ENCODE results near the gene CCDC88B. TPM values are rescaled to one million over a fixed set of nuclear protein-coding genes. Genes with fewer than 3 reads are reported as not detected.

The CCDC88B gene
- total and polyA plus RNA-seq, 2 of the 8 experiments (the other 6 are each of a cell fraction or from before 2014, with no cell fraction given), result 5.9 to 12.5 TPM

DNA sequence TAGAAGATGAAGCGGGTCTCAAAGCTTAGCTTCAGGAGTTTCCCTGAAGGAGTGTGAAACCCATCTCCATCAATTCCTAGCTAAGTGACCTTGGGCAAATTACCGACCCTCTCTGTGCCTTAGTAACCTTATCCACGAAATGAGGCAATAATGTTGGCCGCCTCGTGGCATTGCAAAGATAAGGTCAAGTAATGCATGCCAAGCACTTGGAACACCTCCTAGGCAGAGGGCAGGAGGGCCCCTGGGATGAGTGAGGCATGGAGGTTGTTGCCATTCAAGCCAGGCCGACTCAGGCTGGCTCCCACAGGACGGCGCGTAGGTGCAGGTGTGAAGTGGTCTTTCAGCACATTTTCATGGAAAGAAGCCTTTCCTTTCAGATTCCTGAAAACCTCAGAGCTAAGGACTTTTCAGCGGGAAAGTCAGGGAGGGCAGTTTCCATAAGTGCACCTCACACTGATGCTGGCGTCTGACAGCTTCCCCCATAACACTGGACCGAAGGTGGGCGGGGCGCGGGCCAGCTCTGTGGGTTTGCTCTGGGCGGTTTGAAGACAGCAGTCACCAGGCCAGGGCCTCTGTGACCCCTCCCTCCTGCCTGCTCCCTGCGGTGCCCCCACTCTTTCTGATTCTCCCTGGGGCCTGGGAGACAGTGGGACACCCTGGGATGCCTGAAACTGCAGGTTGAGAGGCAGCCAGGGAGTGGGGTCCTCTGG, 44.2 kb downstream of the CCDC88B start:
- no peaks in the 10 kb centered on the region; a peak in 1 of 4 replicates for H3K9me3 ChIP-seq (ENCODE audit: insufficient read depth in 2 of 2, low read depth in 1 of 2, low read length in 1 of 2)
- FAIRE-seq, result no peak
- TF ChIP-seq TAF7 (optimal IDR thresholded peaks at IDR 0.05; ENCODE audit: borderline replicate concordance, low read depth, low read length) (no peak), BRCA1 (IDR thresholded peaks at IDR 0.05; ENCODE audit: low read depth, low read length) (no peak), RFX5 (IDR thresholded peaks at IDR 0.05; ENCODE audit: borderline replicate concordance, low read depth, low read length) (no peak), CREB1 (IDR thresholded peaks at IDR 0.05) (no peak), BCL11A (IDR thresholded peaks at IDR 0.05; ENCODE audit: low read depth in 2 of 2, low read length in 2 of 2) (no peak), CBX8 (IDR thresholded peaks at IDR 0.05; ENCODE audit: borderline replicate concordance, low read depth, low read length) (no peak), KDM1A (IDR thresholded peaks at IDR 0.05; ENCODE audit: borderline replicate concordance, low read length) (no peak), SP4 (IDR thresholded peaks at IDR 0.05; ENCODE audit: low read length) (no peak), NRF1 (IDR thresholded peaks at IDR 0.05; ENCODE audit: low read depth, low read length) (no peak), NANOG (IDR thresholded peaks at IDR 0.05; ENCODE audit: insufficient read depth, low read depth, low read length, poor library complexity, severe bottlenecking) (no peak), GABPA (IDR thresholded peaks at IDR 0.05; ENCODE audit: borderline replicate concordance, insufficient read depth, low read length) (no peak), HDAC2 (IDR thresholded peaks at IDR 0.05; ENCODE audit: borderline replicate concordance in 1 of 2, low read depth in 2 of 2, low read length in 2 of 2) (no peak), BACH1 (IDR thresholded peaks at IDR 0.05; ENCODE audit: low read length) (no peak)

More for the DNA sequence above, 44.2 kb downstream of the CCDC88B start:
- H3K56ac ChIP-seq (replicated peaks; ENCODE audit: insufficient read length, low read depth, low read length), result no peak overlapping the region
- no peak overlapping the region for H4K91ac ChIP-seq (replicated peaks; ENCODE audit: insufficient read length, low read length)
- POLR2A ChIA-PET (ENCODE audit: partially characterized antibody), result interaction anchor here (0.7 to 1.0 kb wide), 2 partner anchors 8 to 16 kb away, joined by 3 read pairs; no protein-coding TSS in a partner anchor
- H2BK12ac ChIP-seq (ENCODE audit: low read depth, low read length), result no peak overlapping the region
- no peaks in the 10 kb centered on the region for H3K79me2 ChIP-seq (ENCODE audit: control insufficient read depth in 1 of 2, insufficient read depth in 2 of 2, low read length in 2 of 2)
- no peak overlapping the region for H3K27ac ChIP-seq (ENCODE audit: low read depth, low read length)
- H3K4me2 ChIP-seq (ENCODE audit: insufficient read depth in 1 of 2, low read depth in 2 of 2, low read length in 2 of 2), result no peak overlapping the region
- no peak overlapping the region for H2BK20ac ChIP-seq (ENCODE audit: low read length)
- no peak overlapping the region for H3K4me3 ChIP-seq (ENCODE audit: extremely low read depth in 1 of 4, insufficient read depth in 2 of 4, low read depth in 3 of 4, low read length in 4 of 4)
- H3K79me1 ChIP-seq (ENCODE audit: low read depth, low read length), result no peaks in the 10 kb centered on the region; the same call in 1 of the 2 replicates
- H4K8ac ChIP-seq (ENCODE audit: extremely low read depth, insufficient read depth, low read length), result no peak overlapping the region
- H2BK120ac ChIP-seq (replicated peaks; ENCODE audit: low read depth, low read length), result no peak overlapping the region
- no peak overlapping the region for H2AK5ac ChIP-seq (ENCODE audit: low read depth, low read length)
- H3K23ac ChIP-seq (ENCODE audit: insufficient read length), result no peak overlapping the region
- CTCF ChIA-PET (ENCODE audit: partially characterized antibody), result interaction anchor here (0.7 to 3.0 kb wide), 11 partner anchors 11 to 268 kb away, joined by 3 to 16 read pairs (median 4); no protein-coding TSS in a partner anchor
- H3K18ac ChIP-seq (ENCODE audit: extremely low read depth, low read length), result no peak overlapping the region
- peaks cover 0 to 3% (median 0%) of the 10 kb centered on the region in 4 experiments; a peak in 1 of 8 replicates for H3K36me3 ChIP-seq (ENCODE audit: control insufficient read depth in 2 of 4, insufficient read depth in 4 of 4, low read length in 3 of 4)
- H3K4me1 ChIP-seq (replicated peaks in 1 of 4; ENCODE audit: control insufficient read depth in 3 of 4, insufficient read depth in 4 of 4, low read length in 3 of 4), result peaks cover 0 to 2% (median 0%) of the 10 kb centered on the region in 4 experiments; a peak in 4 of 7 replicates
- peaks cover 7% of the 10 kb centered on the region; the same call in 1 of the 2 replicates for H3K23me2 ChIP-seq (ENCODE audit: low read depth, low read length)
- no peak overlapping the region for H3K9ac ChIP-seq (replicated peaks in 1 of 4; ENCODE audit: extremely low read depth in 1 of 4, low read depth in 3 of 4, low read length in 3 of 4)
- 70% methylated on average over 17 of the region's 17 CpGs; no CpG with 5 or more reads in 1 of the 2 experiments for WGBS, 2 experiments (ENCODE audit: extremely low coverage in 1 of 2, insufficient coverage in 1 of 2, insufficient read length in 1 of 2, insufficient replicate concordance in 2 of 2, low coverage in 1 of 2, low lambda C conversion rate in 2 of 2, missing lambda C conversion rate in 1 of 2)
- H3K14ac ChIP-seq (ENCODE audit: insufficient read length), result no peak overlapping the region
- no peaks in the 10 kb centered on the region for H4K20me1 ChIP-seq (replicated peaks in 1 of 2; ENCODE audit: control insufficient read depth in 1 of 2, insufficient read depth in 2 of 2, low read length in 2 of 2)
- no peak for DNase-seq (ENCODE audit: low read depth in 1 of 2, low spot score in 2 of 2)
- no peaks in the 10 kb centered on the region; a peak in 1 of 7 replicates for H3K27me3 ChIP-seq (replicated peaks in 1 of 4; ENCODE audit: control insufficient read depth in 3 of 4, extremely low read depth in 1 of 4, insufficient read depth in 3 of 4, low read length in 3 of 4)
- no peak overlapping the region for H2BK5ac ChIP-seq (ENCODE audit: low read depth, low read length)
- H2AFZ ChIP-seq (ENCODE audit: low read length), result no peak overlapping the region
- H2BK15ac ChIP-seq (ENCODE audit: low read length), result no peak overlapping the region
- H4K5ac ChIP-seq (ENCODE audit: insufficient read length, low read depth, low read length), result no peak overlapping the region
- H3K4ac ChIP-seq (replicated peaks; ENCODE audit: insufficient read length, low read depth, low read length), result no peak overlapping the region

Measured in H1 (cell line).